ENCODE data around the gene CHRNA4. TPM values are rescaled to one million over a fixed set of nuclear protein-coding genes. Genes with fewer than 3 reads are reported as not detected.

CHRNA4 gene

GRCh38 chr20:63293456-63293855, 67.7 kb downstream of the CHRNA4 start:
- peaks cover 8% of the 10 kb centered on the region for H3K79me1 ChIP-seq (ENCODE audit: low read depth, low read length)
- no peak overlapping the region for H4K91ac ChIP-seq (ENCODE audit: low read depth, low read length, poor library complexity)
- H4K8ac ChIP-seq (ENCODE audit: low read depth, low read length), result no peak overlapping the region
- H3K23ac ChIP-seq (ENCODE audit: low read depth, low read length, poor library complexity), result no peak overlapping the region
- peaks cover 0 to 13% (median 0%) of the 10 kb centered on the region in 3 experiments for H3K27me3 ChIP-seq (ENCODE audit: control insufficient read depth in 3 of 3, insufficient read depth in 3 of 3, low read depth in 1 of 3, low read length in 3 of 3)
- H3K4me1 ChIP-seq (ENCODE audit: control insufficient read depth in 2 of 2, insufficient read depth in 1 of 2, low read depth in 1 of 2, low read length in 2 of 2), result peaks cover 25 to 27% of the 10 kb centered on the region in 2 donors
- peak overlapping the region; percentile 97 for H2BK15ac ChIP-seq (ENCODE audit: low read length)
- no CpG with 5 or more reads among the region's 11 CpGs for WGBS, 2 donors (ENCODE audit: extremely low coverage in 2 of 2, insufficient read length in 2 of 2, insufficient replicate concordance in 1 of 2)
- no peak overlapping the region for H2BK120ac ChIP-seq (ENCODE audit: low read depth, low read length)
- no peaks in the 10 kb centered on the region for H3K9me3 ChIP-seq (replicated peaks in 1 of 2; ENCODE audit: control insufficient read depth in 2 of 2, insufficient read depth in 1 of 2, low read depth in 1 of 2, low read length in 2 of 2)
- H3K36me3 ChIP-seq (replicated peaks in 1 of 2; ENCODE audit: control insufficient read depth in 2 of 2, insufficient read depth in 2 of 2, low read length in 2 of 2), result peaks cover 9 to 14% of the 10 kb centered on the region in 2 donors
- no peak overlapping the region for H3K4me3 ChIP-seq (ENCODE audit: low read length in 2 of 2)
- H3K4me2 ChIP-seq (ENCODE audit: insufficient read depth, low read length, poor library complexity, severe bottlenecking), result no peak overlapping the region
- DNase-seq (ENCODE audit: low spot score), result no peak
- H3K27ac ChIP-seq (replicated peaks; ENCODE audit: low read length), result no peak overlapping the region
- peak overlapping the region; percentile 96 for H2AK5ac ChIP-seq (ENCODE audit: low read depth, low read length)
- no peak overlapping the region for H3K14ac ChIP-seq (ENCODE audit: low read length)
- H3K18ac ChIP-seq (ENCODE audit: low read length), result peak overlapping the region; percentile 57
- H3K4ac ChIP-seq (ENCODE audit: low read length), result no peak overlapping the region
- no peak overlapping the region for H2AFZ ChIP-seq (ENCODE audit: low read length)
- H2BK12ac ChIP-seq (ENCODE audit: low read length), result peak overlapping the region; percentile 3
- peak overlapping the region; percentile 90 for H2BK5ac ChIP-seq (ENCODE audit: low read length)
- no peak overlapping the region for H3K9ac ChIP-seq (ENCODE audit: low read depth, low read length, poor library complexity)

Small RNA genes lying within 50 kb of the gene (small RNA-seq; reads per million reads assigned to genes)
- gene RNU6-994P (ENCODE audit: insufficient read depth), result not detected
